GM06990 (cell line): ENCODE data around the gene PRPF6.

ENCODE experiments used
- DNase-seq: peaks from one replicate; pipeline ENCODE4 v3.0.0-alpha.2; 2011; ENCODE audit not compliant: insufficient read length; ENCODE audit errors: extremely low read depth
- H3K27me3 ChIP-seq: replicated peaks from 2 replicates; pipeline ENCODE4 v1.6.0; 2011; ENCODE audit warnings: low read length; ENCODE audit not compliant: control insufficient read depth, insufficient read depth
- H3K36me3 ChIP-seq: 2 replicates; pipeline ENCODE4 v1.5.1; 2011; ENCODE audit warnings: low read length; ENCODE audit not compliant: control insufficient read depth, insufficient read depth
- H3K4me3 ChIP-seq: replicated peaks from 2 replicates; pipeline ENCODE4 v1.5.1; 2011; ENCODE audit warnings: low read depth, mild to moderate bottlenecking, control low read depth, low read length
- CTCF ChIP-seq: IDR thresholded peaks from 2 replicates; pipeline ENCODE4 v1.5.1; 2011; ENCODE audit warnings: low read length, control low read depth, mild to moderate bottlenecking, inconsistent platforms; ENCODE audit not compliant: insufficient read depth, poor library complexity, severe bottlenecking

The PRPF6 gene

GRCh38 chr20:63963348-63963741, 17.6 kb upstream of the PRPF6 start:
- Histone ChIP-seq H3K4me3 (no peak overlapping the region), H3K36me3 (peaks cover 33% of the 10 kb centered on the region), H3K27me3 (no peaks in the 10 kb centered on the region)
- DNase-seq, result peak; percentile 8
- TF ChIP-seq CTCF, result no peak

- DNase-seq, result peak; percentile 18
- no peak for TF ChIP-seq CTCF
- H3K4me3 ChIP-seq, result no peak overlapping the region
- peaks cover 31% of the 10 kb centered on the region for H3K36me3 ChIP-seq
- no peaks in the 10 kb centered on the region for H3K27me3 ChIP-seq
Measured at GRCh38 chr20:63963784-63964301, 17.1 kb upstream of the PRPF6 start.

- DNase-seq, result no peak
- no peak for TF ChIP-seq CTCF
- peaks cover 29% of the 10 kb centered on the region for H3K36me3 ChIP-seq
- no peak overlapping the region for H3K4me3 ChIP-seq
- H3K27me3 ChIP-seq, result no peaks in the 10 kb centered on the region
Measured at GRCh38 chr20:63964412-63964811, 16.5 kb upstream of the PRPF6 start.

- H3K27me3 ChIP-seq, result no peaks in the 10 kb centered on the region
- DNase-seq, result no peak
- no peak overlapping the region for H3K4me3 ChIP-seq
- no peak for TF ChIP-seq CTCF
- peaks cover 27% of the 10 kb centered on the region for H3K36me3 ChIP-seq
Measured at GRCh38 chr20:63966172-63966943, 14.6 kb upstream of the PRPF6 start.

- no peak overlapping the region for H3K4me3 ChIP-seq
- DNase-seq, result no peak
- peaks cover 26% of the 10 kb centered on the region for H3K36me3 ChIP-seq
- TF ChIP-seq CTCF, result no peak
- H3K27me3 ChIP-seq, result no peaks in the 10 kb centered on the region
Measured at GRCh38 chr20:63966944-63967322, 14.0 kb upstream of the PRPF6 start.
